Middle frontal gyrus (tissue), 1 donor: ENCODE measurements around the gene TMEM140.
"Not testable (repeated sequence)": the region's sequence is repeated elsewhere in the genome, so short reads cannot be mapped to it uniquely, and the experiment has no call there.

Experiments used
- DNase-seq: peaks from one replicate; pipeline ENCODE4 v3.0.0-alpha.2; 2015; ENCODE audit warnings: low spot score; ENCODE audit errors: extremely low spot score

The TMEM140 gene

DNA sequence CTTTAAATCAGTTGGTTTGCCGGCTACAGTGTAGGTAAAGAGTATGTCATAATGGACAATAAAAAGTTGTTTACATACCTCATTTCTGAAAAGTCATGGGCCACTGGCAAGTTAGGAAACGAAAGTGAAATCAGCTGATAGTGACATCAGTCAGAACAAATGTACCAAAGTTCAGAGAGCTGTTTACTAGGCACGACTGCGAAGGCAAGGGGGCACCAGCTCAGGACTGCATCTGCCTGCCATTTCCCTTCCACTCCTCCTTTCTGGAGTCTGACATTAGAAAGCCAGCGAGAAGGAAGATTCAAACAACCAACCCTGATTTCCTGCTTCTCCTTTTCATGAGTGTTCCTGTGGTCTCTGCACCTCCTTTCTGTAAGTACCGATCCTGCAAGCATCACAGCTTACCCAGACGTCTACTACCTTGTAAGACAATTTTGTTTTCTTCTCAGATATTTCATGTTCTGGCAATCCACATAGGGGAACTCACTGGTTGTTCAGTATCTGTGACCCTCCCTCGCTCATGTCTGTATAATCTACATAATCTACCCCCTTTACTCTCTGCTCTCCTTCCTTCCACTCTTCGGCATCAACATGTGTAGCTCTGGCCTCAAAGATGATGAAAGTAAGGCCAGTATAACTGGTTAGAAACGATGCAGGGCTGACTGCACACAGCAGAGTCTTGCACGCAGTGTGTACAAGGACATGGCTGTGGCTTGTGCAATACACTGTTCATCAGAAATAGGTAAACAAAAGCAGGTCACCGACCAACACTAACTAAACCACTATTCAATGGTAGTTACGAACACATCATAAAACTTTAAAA is at the start of gene TMEM140:
TMEM140 (plus strand) TSS at position 174 of the 823 bp plus-strand sequence. CDS start 16,370 bp downstream, outside the sequence.
- DNase-seq = no peak

- DNase-seq = no peak
Observed at GRCh38 chr7:135098391-135098790, 49.5 kb upstream of the TMEM140 start.

DNA sequence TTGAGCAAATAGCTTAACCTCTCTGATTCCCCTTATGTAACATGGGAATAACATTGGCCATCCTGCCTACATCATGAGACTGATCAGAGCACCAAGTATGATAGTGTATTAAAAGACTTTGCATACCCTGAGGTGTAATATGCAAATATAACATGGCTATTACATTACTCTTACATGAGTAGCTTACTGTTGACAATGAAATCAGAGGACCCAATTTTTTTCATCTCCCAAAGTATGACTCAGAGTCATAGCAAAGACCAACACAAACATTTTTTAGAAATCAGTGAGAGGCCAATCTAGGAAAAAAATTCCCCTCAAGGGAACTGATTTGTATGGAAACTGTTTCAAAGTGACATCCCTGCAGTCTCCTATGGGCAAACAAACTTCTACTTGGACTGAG is 47.0 kb upstream of the TMEM140 start:
- no peak for DNase-seq

DNA sequence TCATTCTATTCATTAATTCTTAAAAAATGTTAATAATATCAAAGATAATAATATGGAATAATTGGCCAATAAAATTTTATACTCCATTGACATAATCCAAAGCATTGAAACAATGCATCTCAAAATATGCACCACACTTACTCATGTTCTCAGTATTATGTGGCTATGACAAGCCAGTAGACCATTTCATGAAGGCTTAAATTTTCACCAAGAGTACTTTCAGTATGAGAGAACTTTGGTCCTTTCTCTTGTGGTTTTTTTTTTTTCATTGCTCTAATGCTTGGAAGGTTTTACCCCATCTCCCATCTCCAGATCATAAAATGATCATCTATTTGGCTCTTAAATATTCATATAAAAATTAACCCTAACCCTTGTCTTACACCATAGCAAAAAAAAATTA is 45.5 kb upstream of the TMEM140 start:
- no peak for DNase-seq

- no peak for DNase-seq
Observed at GRCh38 chr7:135109562-135109961, 38.3 kb upstream of the TMEM140 start.

DNA sequence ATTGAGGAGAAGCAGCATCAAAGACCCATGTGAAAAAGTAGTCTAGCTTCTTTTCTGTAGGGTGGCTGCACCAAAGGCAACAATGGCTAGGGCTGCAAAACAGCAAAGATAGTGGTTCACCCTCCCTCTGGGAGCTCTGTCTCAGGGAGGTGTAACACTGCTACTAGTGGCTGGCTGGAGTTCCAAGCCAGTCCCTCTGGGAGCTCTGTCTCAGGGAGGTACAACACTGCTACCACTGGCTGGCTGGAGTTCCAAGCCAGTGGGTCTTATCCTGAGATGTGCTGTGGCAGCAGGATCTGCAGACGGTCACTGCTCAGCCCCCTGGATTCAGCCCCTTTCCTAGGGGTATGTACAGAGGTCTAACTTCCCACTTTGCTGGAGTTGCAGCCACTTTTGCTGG is 37.9 kb upstream of the TMEM140 start:
- no peak for DNase-seq

DNA sequence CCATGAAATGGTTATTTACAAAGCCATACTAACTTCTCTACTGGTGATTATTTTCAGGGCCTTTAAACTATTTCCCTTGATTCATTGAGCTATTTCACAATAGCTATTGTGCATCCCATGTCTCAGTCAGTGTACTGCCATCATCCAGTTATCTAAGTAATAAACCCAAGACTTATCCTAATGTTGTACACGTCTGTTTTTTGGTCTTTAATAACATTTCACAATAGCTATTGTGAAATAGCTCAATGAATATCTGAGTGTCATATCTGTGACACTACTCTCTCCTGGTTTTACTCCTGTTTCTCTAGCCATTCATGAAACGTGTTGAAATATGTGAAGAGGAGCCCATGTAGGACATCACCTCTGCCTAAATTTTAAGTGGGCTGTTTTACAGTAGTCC is 36.5 kb upstream of the TMEM140 start:
- DNase-seq = no peak

DNA sequence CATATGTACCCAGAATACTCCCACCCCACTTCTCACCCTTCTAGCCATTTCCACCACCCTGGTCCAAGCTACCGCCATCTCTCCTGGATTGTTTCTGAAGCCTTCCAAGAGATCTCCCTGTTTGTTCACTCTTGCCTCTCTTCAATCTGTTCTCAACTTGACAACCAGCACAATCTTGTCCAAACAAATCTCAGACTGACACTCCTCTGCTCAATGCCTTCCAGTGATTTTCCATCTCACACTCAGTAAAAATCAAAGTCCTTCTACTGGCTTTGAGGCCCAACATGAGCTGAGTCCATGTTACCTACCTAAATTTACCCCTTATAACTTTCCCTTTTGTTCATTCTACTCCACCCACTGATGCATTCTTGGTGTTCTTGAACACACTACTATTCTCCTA is 33.2 kb upstream of the TMEM140 start:
- no peak for DNase-seq

DNA sequence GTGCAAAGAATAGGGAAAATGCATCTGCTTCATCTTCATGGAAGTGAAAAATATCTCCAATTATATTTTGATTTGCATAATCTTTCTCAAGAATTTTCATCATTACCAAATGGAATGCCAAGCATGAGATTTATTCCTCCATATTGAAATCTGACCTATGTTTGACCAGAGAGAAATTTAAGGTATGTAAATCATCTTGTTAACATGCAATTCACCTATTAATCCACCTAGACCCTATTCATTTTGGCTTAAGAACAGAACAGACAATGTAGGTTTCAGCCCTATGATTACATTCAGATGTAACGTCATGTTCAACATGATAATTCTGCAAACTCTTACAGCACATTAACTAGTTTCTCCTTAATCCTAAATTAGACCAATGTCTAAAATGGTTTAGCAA is 30.8 kb upstream of the TMEM140 start:
- DNase-seq = no peak

DNA sequence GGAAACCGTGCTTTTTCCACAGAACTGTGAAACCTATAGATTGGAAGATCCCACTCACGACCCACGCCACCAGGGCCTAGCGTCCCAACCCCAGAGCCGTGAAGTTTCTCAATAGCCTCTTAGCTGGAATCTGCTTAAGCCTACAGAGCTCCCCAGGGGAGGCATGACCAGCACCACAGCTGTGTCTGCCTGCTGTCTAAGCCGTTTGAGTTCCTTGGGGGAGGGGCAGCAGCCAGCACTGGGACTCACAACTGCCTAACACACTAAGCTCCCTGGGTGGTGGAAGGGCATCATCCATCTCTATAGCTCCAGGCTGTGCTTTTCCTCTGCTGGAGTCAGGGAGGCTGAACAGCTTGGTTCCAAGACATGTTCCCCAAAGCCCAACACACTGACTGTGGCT is 26.0 kb upstream of the TMEM140 start:
- DNase-seq = no peak

DNA sequence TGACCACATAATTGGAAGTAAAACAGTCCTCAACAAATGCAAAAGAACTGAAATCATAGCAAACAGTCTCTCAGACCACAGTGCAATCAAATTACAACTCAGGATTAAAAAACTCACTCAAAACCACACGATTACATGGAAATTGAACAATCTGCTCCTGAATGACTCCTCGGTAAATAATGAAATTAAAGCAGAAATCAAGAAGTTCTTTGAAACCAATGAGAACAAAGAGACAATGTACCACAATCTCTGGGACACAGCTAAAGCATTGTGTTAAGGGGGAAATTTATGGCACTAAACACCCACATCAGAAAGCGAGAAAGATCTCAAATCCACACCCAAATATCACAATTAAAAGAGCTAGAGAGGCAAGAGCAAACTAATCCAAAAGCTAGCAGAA is 23.2 kb upstream of the TMEM140 start:
- not testable (repeated sequence) for DNase-seq

- no peak for DNase-seq
Observed at GRCh38 chr7:135128931-135129330, 18.9 kb upstream of the TMEM140 start.

DNA sequence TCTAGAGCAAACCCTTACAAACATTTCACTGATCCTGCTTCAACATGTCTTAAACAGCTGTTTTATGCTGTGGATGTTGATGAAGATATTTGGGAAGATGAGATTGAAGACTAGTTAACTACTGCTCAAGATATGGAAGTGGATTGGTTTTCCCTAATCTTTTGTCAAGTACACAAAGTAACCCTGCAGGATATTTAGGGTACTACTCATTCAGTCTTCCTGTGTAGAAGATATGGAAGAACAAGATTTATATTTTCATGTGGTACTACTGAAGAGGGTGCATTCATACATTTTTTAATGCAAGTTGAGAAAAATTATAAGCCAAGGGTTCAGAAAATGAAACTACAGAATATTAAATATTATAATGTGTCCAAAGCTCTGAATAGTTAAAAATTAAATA is 18.3 kb upstream of the TMEM140 start:
- no peak for DNase-seq

DNA sequence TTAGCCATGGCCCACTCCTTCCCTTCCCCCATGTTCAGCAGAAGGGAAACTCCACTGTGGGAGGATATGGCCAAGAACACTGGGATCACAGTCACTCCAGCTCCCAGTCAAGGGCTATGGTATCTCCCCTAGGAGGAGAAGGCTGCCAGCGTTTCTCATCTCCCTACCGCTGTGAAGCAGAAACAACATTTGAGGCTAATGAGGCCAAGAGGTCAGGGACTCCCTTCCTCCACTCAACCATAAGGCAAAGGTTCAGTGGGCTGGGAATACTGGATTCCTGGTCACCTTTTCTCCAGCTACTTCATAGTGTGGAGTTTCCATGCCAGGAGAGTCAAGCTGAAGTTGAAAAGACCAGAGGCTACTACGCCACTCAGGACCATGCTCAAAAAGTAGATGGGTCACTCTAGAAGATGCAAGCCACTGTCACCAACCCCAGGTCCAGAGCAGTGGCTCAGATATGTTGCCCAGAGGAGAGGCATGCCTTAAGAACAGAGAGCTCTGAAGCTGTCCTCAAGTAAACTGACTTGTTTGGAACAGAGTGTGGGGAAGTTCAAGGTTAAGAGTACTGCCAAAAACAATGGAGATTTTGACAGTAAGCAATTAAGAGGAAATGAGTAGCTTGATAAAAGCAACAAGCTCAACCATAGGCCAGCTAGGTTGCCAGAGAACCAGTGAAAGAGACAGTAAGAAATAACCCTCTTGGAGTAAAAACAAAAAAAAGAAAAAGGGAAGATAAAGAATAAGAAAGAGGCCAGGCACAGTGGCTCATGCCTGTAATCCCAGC is 3.8 kb upstream of the TMEM140 start:
- DNase-seq = no peak

DNA sequence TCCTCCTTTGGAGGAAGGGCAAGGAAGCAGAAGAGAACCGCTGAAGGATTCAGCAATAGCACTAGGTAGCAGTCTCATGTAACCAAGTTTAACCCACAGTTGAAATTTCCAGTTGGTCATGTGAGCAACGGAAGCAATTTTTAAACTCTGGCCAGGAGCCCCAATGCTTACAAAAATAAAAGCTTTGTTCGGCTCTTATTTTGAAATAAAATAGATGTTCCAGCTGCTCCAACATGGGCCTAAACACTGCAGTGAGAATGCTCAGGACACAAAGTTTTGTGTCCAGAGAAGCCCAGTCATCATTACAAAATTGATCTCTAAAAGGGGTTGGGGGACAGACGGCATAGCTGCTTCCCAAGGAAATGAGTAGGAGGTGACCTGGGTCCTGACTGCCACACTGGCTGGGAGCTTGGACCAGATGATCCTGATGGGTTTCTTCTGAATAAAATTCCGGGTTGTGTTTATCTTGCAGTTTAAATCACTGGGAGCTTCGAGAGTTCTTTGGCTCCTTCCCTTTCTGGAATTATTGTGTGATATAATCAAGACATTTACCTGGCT is 452 bp upstream of the TMEM140 start:
- DNase-seq = no peak

GRCh38 chr7:135150072-135150782 is 2.4 kb downstream of the TMEM140 start:
- DNase-seq = no peak

GRCh38 chr7:135151132-135151531 is 3.3 kb downstream of the TMEM140 start:
- no peak for DNase-seq

GRCh38 chr7:135151533-135151932 is 3.7 kb downstream of the TMEM140 start:
- DNase-seq = no peak

GRCh38 chr7:135152442-135152841 is 4.6 kb downstream of the TMEM140 start:
- DNase-seq = no peak

- no peak for DNase-seq
Observed at GRCh38 chr7:135154734-135155133, 6.9 kb downstream of the TMEM140 start.

DNA sequence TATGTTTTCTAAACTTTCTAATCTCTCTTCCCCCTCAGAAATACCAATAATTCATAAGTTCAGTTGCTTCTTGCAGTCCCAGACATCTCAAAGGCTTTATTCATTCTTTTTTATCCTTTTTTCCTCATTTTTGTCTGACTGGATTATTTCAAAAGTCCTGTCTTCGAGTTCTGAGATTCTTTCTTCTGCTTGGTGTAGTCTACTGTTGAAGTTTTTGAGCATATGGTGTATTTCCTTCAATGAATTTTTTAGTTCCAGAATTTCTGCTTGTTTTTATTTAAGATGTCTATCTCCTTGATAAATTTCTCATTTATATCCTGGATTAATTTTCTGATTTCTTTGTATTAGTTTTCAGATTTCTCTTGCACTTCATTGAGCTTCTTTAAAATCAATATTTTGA is 8.4 kb downstream of the TMEM140 start:
- DNase-seq = no peak
